IMR-90 (cell line): ENCODE measurements around the gene XPR1. TPM values are rescaled to one million over a fixed set of nuclear protein-coding genes. Genes with fewer than 3 reads are reported as not detected.

Source experiments
- ATAC-seq: fragments of 200-7000 bp; cut with Tn5 transposase; 2 replicates; pipeline ENCODE4 v1.9.1; 2020; ENCODE audit warnings: low read depth, mild to moderate bottlenecking, moderate library complexity
- BruUV-seq: library from RNA; stranded (reverse); fragments of 400-500 nt; replicated peaks from 2 replicates; lab custom pipeline; 2021; lab: Mats Ljungman, UMichigan
- CTCF ChIA-PET: fragments of 300-600 bp; formaldehyde crosslinking; extraction: SDS; loops from one replicate; lab custom pipeline; 2021; ENCODE audit warnings: antibody characterized with exemption; lab: Yijun Ruan, JAX
- POLR2A ChIA-PET: fragments of 300-600 bp; sonication (Branson Sonifier 250); formaldehyde crosslinking; loops from one replicate; lab custom pipeline; 2022; ENCODE audit warnings: antibody characterized with exemption; ENCODE audit not compliant: unreplicated experiment; lab: Charles Lee
- DNase-seq: peaks from one replicate; pipeline ENCODE4 v3.0.0; 2013
- H2AFZ ChIP-seq: replicated peaks from 2 replicates; pipeline ENCODE3; 2013; ENCODE audit warnings: low read length, mild to moderate bottlenecking; ENCODE audit not compliant: poor library complexity
- H2AK5ac ChIP-seq: 2 replicates; pipeline ENCODE4 v1.6.1; 2013; ENCODE audit warnings: low read depth, low read length, inconsistent platforms
- H2AK9ac ChIP-seq: replicated peaks from 2 replicates; pipeline ENCODE3; 2013; ENCODE audit warnings: mild to moderate bottlenecking, low read depth, low read length, moderate library complexity; ENCODE audit not compliant: poor library complexity
- H2BK120ac ChIP-seq: 2 replicates; pipeline ENCODE4 v1.6.1; 2013; ENCODE audit warnings: low read depth, low read length, inconsistent platforms
- H2BK15ac ChIP-seq: 3 replicates; pipeline ENCODE4 v1.6.1; 2013; ENCODE audit warnings: low read depth, low read length, inconsistent platforms
- H2BK20ac ChIP-seq: 2 replicates; pipeline ENCODE4 v1.6.1; 2013; ENCODE audit warnings: low read depth, mild to moderate bottlenecking, inconsistent platforms, low read length, moderate library complexity
- H2BK5ac ChIP-seq: 2 replicates; pipeline ENCODE4 v1.6.1; 2013; ENCODE audit warnings: mild to moderate bottlenecking, low read depth, low read length, inconsistent platforms; ENCODE audit not compliant: poor library complexity, severe bottlenecking
- H3K14ac ChIP-seq: replicated peaks from 2 replicates; pipeline ENCODE4 v1.6.1; 2013; ENCODE audit warnings: low read depth, low read length, inconsistent platforms
- H3K18ac ChIP-seq: 2 replicates; pipeline ENCODE4 v1.6.1; 2013; ENCODE audit warnings: low read depth, low read length, control low read depth
- H3K23ac ChIP-seq: 2 replicates; pipeline ENCODE4 v1.6.1; 2013; ENCODE audit warnings: low read depth, low read length, inconsistent platforms
- H3K27ac ChIP-seq: 2 replicates; pipeline ENCODE4 v1.5.1; 2013; ENCODE audit warnings: mild to moderate bottlenecking, control low read depth, low read length; ENCODE audit not compliant: insufficient read depth
- H3K27me3 ChIP-seq: 2 replicates; pipeline ENCODE4 v1.6.1; 2013; ENCODE audit warnings: low read length; ENCODE audit not compliant: control insufficient read depth, insufficient read depth
- H3K36me3 ChIP-seq: 2 replicates; pipeline ENCODE4 v1.6.1; 2013; ENCODE audit warnings: low read length, mixed read lengths; ENCODE audit not compliant: control insufficient read depth, insufficient read depth
- H3K4ac ChIP-seq: 2 replicates; pipeline ENCODE4 v1.6.1; 2013; ENCODE audit warnings: low read depth, low read length, inconsistent platforms
- H3K4me1 ChIP-seq: 2 replicates; pipeline ENCODE4 v1.6.1; 2013; ENCODE audit warnings: low read length, mixed read lengths; ENCODE audit not compliant: control insufficient read depth, insufficient read depth
- H3K4me2 ChIP-seq: 2 replicates; pipeline ENCODE4 v1.6.1; 2013; ENCODE audit warnings: low read depth, mild to moderate bottlenecking, control low read depth, low read length, moderate library complexity
- H3K4me3 ChIP-seq: 2 replicates; pipeline ENCODE4 v1.5.1; 2013; ENCODE audit warnings: low read depth, mild to moderate bottlenecking, control low read depth, low read length, moderate library complexity; ENCODE audit not compliant: insufficient read depth
- H3K56ac ChIP-seq: 2 replicates; pipeline ENCODE4 v1.6.1; 2013; ENCODE audit warnings: low read length, inconsistent platforms; ENCODE audit not compliant: insufficient read depth; ENCODE audit errors: extremely low read depth
- H3K79me1 ChIP-seq, 2 experiments: 2 replicates each; pipeline ENCODE4 v1.6.1; 2013; ENCODE audit warnings: low read length in 2 of 2, inconsistent platforms in 1 of 2, low read depth in 1 of 2
- H3K9ac ChIP-seq: 2 replicates; pipeline ENCODE4 v1.6.1; 2013; ENCODE audit warnings: low read depth, low read length, control low read depth
- H3K9me1 ChIP-seq: 2 replicates; pipeline ENCODE4 v1.6.1; 2013; ENCODE audit warnings: low read length, inconsistent platforms; ENCODE audit not compliant: insufficient read depth
- H3K9me3 ChIP-seq: 2 replicates; pipeline ENCODE4 v1.6.1; 2013; ENCODE audit warnings: low read length; ENCODE audit not compliant: control insufficient read depth, insufficient read depth
- H4K20me1 ChIP-seq: 2 replicates; pipeline ENCODE4 v1.6.1; 2013; ENCODE audit warnings: low read length, inconsistent platforms; ENCODE audit not compliant: insufficient read depth
- H4K5ac ChIP-seq: 2 replicates; pipeline ENCODE4 v1.6.1; 2013; ENCODE audit warnings: mild to moderate bottlenecking, low read depth, low read length, control low read depth
- H4K8ac ChIP-seq, 2 experiments: 2 replicates each; pipeline ENCODE4 v1.6.1; 2013; ENCODE audit warnings: low read depth in 2 of 2, low read length in 2 of 2, control low read depth in 1 of 2, inconsistent platforms in 1 of 2
- H4K91ac ChIP-seq: 2 replicates; pipeline ENCODE4 v1.6.1; 2013; ENCODE audit warnings: low read depth, low read length, inconsistent platforms; ENCODE audit not compliant: insufficient read depth
- BHLHE40 ChIP-seq: fragments of 150-350 bp; IDR thresholded peaks from 2 replicates; pipeline ENCODE4 v1.6.1; 2016; ENCODE audit warnings: mild to moderate bottlenecking, low read depth, low read length
- MAFK ChIP-seq: IDR thresholded peaks from 2 replicates; pipeline ENCODE4 v1.6.1; 2012; ENCODE audit warnings: low read depth, low read length, improper control_type of control experiment
- MXI1 ChIP-seq: IDR thresholded peaks from 2 replicates; pipeline ENCODE4 v1.6.1; 2012; ENCODE audit warnings: low read depth, mild to moderate bottlenecking, low read length, moderate library complexity, borderline replicate concordance
- NFE2L2 ChIP-seq: fragments of 150-350 bp; IDR thresholded peaks from 2 replicates; pipeline ENCODE4 v1.6.1; 2016; ENCODE audit warnings: low read depth, mild to moderate bottlenecking, low read length
- RCOR1 ChIP-seq: IDR thresholded peaks from 2 replicates; pipeline ENCODE4 v1.6.1; 2012; ENCODE audit warnings: mild to moderate bottlenecking, low read length, improper control_type of control experiment; ENCODE audit not compliant: insufficient replicate concordance
- RFX5 ChIP-seq: IDR thresholded peaks from 2 replicates; pipeline ENCODE4 v1.8.0; 2012; ENCODE audit warnings: low read depth, mild to moderate bottlenecking, low read length, moderate library complexity
- SMC3 ChIP-seq: fragments of 150-350 bp; IDR thresholded peaks from 2 replicates; pipeline ENCODE4 v1.6.1; 2016; ENCODE audit warnings: low read depth, mild to moderate bottlenecking, antibody characterized with exemption, low read length, moderate library complexity
- WGBS, 2 experiments: methylation state at CpG; one replicate each; pipeline versions ENCODE4 v1.1.5 to v1.1.7; 2013; ENCODE audit warnings: missing lambda C conversion rate in 2 of 2; ENCODE audit not compliant: insufficient read length in 1 of 2; ENCODE audit errors: extremely low coverage in 2 of 2; 5-methylcytosine and 5-hydroxymethylcytosine counted together
- dilution Hi-C: fragments of 300-500 bp; cut with HindIII; formaldehyde crosslinking; loops from one replicate; pipeline ENCODE4 v1.14.3; 2018; ENCODE audit warnings: low sequenced_read_pairs; ENCODE audit not compliant: unreplicated experiment
- in situ Hi-C: fragments of 300-500 bp; cut with MboI; formaldehyde crosslinking; loops from 3 replicates; pipeline ENCODE4 v1.14.3; 2019; ENCODE audit warnings: low sequenced_read_pairs, inconsistent platforms, mixed read lengths
- intact Hi-C: fragments of 100-400 bp; cut with micrococcal nuclease; formaldehyde crosslinking; loops from 2 replicates; pipeline ENCODE4 v1.10.0; 2022
- polyA plus RNA-seq, 3 experiments: library from polyadenylated mRNA; depleted of rRNA; stranded (reverse); fragments of >200 nt; gene quantifications; 2 replicates each; pipeline ENCODE4 v1.2.3, GENCODE V29; 2012; ENCODE audit warnings: low replicate concordance in 1 of 3
- total RNA-seq: library from RNA; depleted of rRNA; stranded (reverse); fragments of >200 nt; gene quantifications from 2 replicates; pipeline ENCODE4 v1.2.3, GENCODE V29; 2012
- TF ChIP-seq, protein P1 (sequence below): conservative IDR thresholded peaks from 2 replicates; pipeline ENCODE4 v1.5.1; 2012; ENCODE audit warnings: mild to moderate bottlenecking, low read depth, low read length, improper control_type of control experiment

Gene XPR1
- total and polyA plus RNA-seq, 2 of the 4 experiments (the other 2 are of a cell fraction), result 11.8 to 25.1 TPM

DNA sequence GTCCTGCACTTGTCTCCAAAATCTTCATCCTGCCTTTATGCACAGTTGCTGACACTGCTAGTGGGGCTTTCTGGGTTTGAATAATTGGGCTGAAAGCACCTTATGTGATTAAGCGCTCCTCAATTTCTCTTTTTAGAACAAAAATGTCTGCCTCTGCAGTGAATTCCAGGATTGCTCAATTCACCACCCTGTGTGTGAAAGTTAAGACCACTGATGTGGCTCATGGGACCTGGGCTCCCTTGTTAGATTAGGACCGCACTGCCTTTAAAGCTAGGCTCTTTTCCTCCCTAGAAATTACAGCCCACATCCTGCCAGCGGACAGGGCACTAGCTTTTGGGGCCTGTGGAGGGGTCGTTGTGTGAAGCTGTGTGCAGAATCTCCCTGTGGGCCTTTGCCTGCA lies 299.7 kb downstream of the XPR1 start:
- Histone ChIP-seq H3K36me3 (peaks cover 23% of the 10 kb centered on the region; the same call in 1 of the 2 replicates), H3K4me3 (no peak overlapping the region), H2BK20ac (no peak overlapping the region), H3K23ac (no peak overlapping the region), H2BK5ac (no peak overlapping the region), H4K5ac (no peak overlapping the region), H3K9ac (no peak overlapping the region), H3K4ac (no peak overlapping the region), H2BK15ac (no peak overlapping the region), H3K9me3 (no peaks in the 10 kb centered on the region), H4K91ac (no peak overlapping the region), H3K56ac (no peak overlapping the region), H2BK120ac (no peak overlapping the region), H4K20me1 (peaks cover 3% of the 10 kb centered on the region; the same call in 1 of the 2 replicates), H3K14ac (no peak overlapping the region), H3K9me1 (0 out of 2 replicates have a peak, but pooled peaks cover 5% of the 10 kb centered on the region), H3K27ac (no peak overlapping the region), H3K18ac (no peak overlapping the region), H3K4me1 (peaks cover 11% of the 10 kb centered on the region; the same call in 1 of the 2 replicates), H2AK9ac (no peak overlapping the region), H3K27me3 (no peaks in the 10 kb centered on the region), H2AK5ac (no peak overlapping the region), H3K4me2 (no peak overlapping the region), H4K8ac (no peak overlapping the region), H3K79me1 (no peaks in the 10 kb centered on the region), H2AFZ (no peak overlapping the region)
- dilution Hi-C loops, result no loop called here
- in situ Hi-C loops, result no loop called here
- ATAC-seq (no peak), DNase-seq (no peak)
- BruUV-seq, result no TSS peak
- ChIA-PET POLR2A (no interaction called here), CTCF (interaction anchor here (0.7 kb wide), 1 partner anchor 368 kb away, joined by 3 read pairs; no protein-coding TSS in a partner anchor)
- TF ChIP-seq RFX5 (no peak), BHLHE40 (no peak), MAFK (no peak), RCOR1 (no peak), NFE2L2 (no peak), SMC3 (no peak), MXI1 (no peak)
- TF ChIP-seq, protein P1, sequence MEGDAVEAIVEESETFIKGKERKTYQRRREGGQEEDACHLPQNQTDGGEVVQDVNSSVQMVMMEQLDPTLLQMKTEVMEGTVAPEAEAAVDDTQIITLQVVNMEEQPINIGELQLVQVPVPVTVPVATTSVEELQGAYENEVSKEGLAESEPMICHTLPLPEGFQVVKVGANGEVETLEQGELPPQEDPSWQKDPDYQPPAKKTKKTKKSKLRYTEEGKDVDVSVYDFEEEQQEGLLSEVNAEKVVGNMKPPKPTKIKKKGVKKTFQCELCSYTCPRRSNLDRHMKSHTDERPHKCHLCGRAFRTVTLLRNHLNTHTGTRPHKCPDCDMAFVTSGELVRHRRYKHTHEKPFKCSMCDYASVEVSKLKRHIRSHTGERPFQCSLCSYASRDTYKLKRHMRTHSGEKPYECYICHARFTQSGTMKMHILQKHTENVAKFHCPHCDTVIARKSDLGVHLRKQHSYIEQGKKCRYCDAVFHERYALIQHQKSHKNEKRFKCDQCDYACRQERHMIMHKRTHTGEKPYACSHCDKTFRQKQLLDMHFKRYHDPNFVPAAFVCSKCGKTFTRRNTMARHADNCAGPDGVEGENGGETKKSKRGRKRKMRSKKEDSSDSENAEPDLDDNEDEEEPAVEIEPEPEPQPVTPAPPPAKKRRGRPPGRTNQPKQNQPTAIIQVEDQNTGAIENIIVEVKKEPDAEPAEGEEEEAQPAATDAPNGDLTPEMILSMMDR, result no peak
- intact Hi-C loops, result no loop called here
- no CpG with 5 or more reads among the region's 4 CpGs for WGBS, 2 experiments
